K562 (cell line): Measurements from ENCODE around the gene LENEP. TPM values are rescaled to one million over a fixed set of nuclear protein-coding genes. Genes with fewer than 3 reads are reported as not detected.

Experiments
- ATAC-seq: fragments of 200-7000 bp; cut with Tn5 transposase; 3 replicates; pipeline ENCODE4 v1.9.1; 2020; ENCODE audit warnings: moderate library complexity
- BruUV-seq: library from RNA; stranded (reverse); fragments of 400-500 nt; replicated peaks from 2 replicates; lab custom pipeline; 2021; lab: Mats Ljungman, UMichigan
- CTCF ChIA-PET: fragments of 300-600 bp; formaldehyde crosslinking; extraction: SDS; loops from one replicate; lab custom pipeline; 2021; ENCODE audit warnings: low intra/inter-chr PET ratio; lab: Yijun Ruan, JAX
- POLR2A ChIA-PET: fragments of 300-600, 350-650 bp; sonication (Branson Sonifier 250); formaldehyde crosslinking; extraction: SDS; loops from one replicate; lab custom pipeline; 2021; ENCODE audit warnings: antibody characterized with exemption, inconsistent platforms; lab: Yijun Ruan, JAX
- DNase-seq, 4 experiments: peaks; one replicate each; pipeline versions ENCODE4 v3.0.0 to v3.0.0-alpha.2; 2011 to 2018; ENCODE audit warnings: low spot score in 3 of 4, mixed read lengths in 3 of 4; ENCODE audit errors: extremely low read depth in 1 of 4
- FAIRE-seq: peaks from 2 replicates; lab custom pipeline; 2011; peaks lifted over from hg19 to GRCh38; lab: Jason Lieb, UNC
- H2AFZ ChIP-seq: 2 replicates; pipeline ENCODE4 v1.6.0; 2011; ENCODE audit warnings: low read depth, low read length, control low read depth, inconsistent platforms
- H3K27ac ChIP-seq: fragments of 200-600 bp; 3 replicates; pipeline ENCODE4 v1.8.0; 2011; ENCODE audit warnings: low read depth, mild to moderate bottlenecking, control low read depth, inconsistent platforms, low read length, moderate library complexity, mixed read lengths; ENCODE audit errors: extremely low read depth
- H3K27me3 ChIP-seq, 2 experiments: fragments of 300-600 bp in 1 of 2; 2 replicates in 1 of 2; 3 replicates in 1 of 2; pipeline versions ENCODE4 v1.6.0 to v1.8.0; 2011; ENCODE audit warnings: inconsistent platforms in 2 of 2, low read length in 2 of 2, mild to moderate bottlenecking in 1 of 2, mixed read lengths in 1 of 2, moderate library complexity in 1 of 2; ENCODE audit not compliant: control insufficient read depth in 2 of 2, insufficient read depth in 2 of 2
- H3K36me3 ChIP-seq: fragments of 300-600 bp; 3 replicates; pipeline ENCODE4 v1.8.0; 2011; ENCODE audit warnings: mild to moderate bottlenecking, low read length, inconsistent platforms; ENCODE audit not compliant: control insufficient read depth, insufficient read depth
- H3K4me1 ChIP-seq, 2 experiments: fragments of 200-600 bp in 1 of 2; replicated peaks in 1 of 2; 2 replicates in 1 of 2; 3 replicates in 1 of 2; pipeline versions ENCODE4 v1.5.1 to v1.8.0; 2011; ENCODE audit warnings: inconsistent platforms in 2 of 2, low read length in 2 of 2, mild to moderate bottlenecking in 1 of 2, mixed read lengths in 1 of 2, moderate library complexity in 1 of 2; ENCODE audit not compliant: control insufficient read depth in 2 of 2, insufficient read depth in 2 of 2
- H3K4me2 ChIP-seq: 2 replicates; pipeline ENCODE4 v1.6.1; 2011; ENCODE audit warnings: low read length, control low read depth, inconsistent platforms, mixed read lengths; ENCODE audit not compliant: insufficient read depth
- H3K4me3 ChIP-seq: fragments of 200-600 bp; sonication (generic), shearing (Covaris generic); 2 replicates; pipeline ENCODE4 v1.5.1; 2016; ENCODE audit warnings: control low read depth, inconsistent platforms
- H3K79me2 ChIP-seq: fragments of 200-600 bp; 3 replicates; pipeline ENCODE4 v1.8.0; 2011; ENCODE audit warnings: low read length, inconsistent platforms; ENCODE audit not compliant: control insufficient read depth, insufficient read depth
- H3K9ac ChIP-seq, 2 experiments: 2 replicates each; pipeline versions ENCODE4 v1.6.0 to v1.6.1; 2011; ENCODE audit warnings: low read depth in 2 of 2, low read length in 2 of 2, control low read depth in 1 of 2, inconsistent platforms in 1 of 2, mild to moderate bottlenecking in 1 of 2, mixed read lengths in 1 of 2; ENCODE audit not compliant: insufficient read depth in 1 of 2
- H3K9me1 ChIP-seq: one replicate; pipeline ENCODE4 v1.6.0; 2011; ENCODE audit warnings: inconsistent platforms, mild to moderate bottlenecking, low read length, moderate library complexity; ENCODE audit not compliant: control insufficient read depth, insufficient read depth
- H3K9me3 ChIP-seq: replicated peaks from 2 replicates; pipeline ENCODE4 v1.5.1; 2011; ENCODE audit warnings: low read depth, low read length, inconsistent platforms; ENCODE audit not compliant: control insufficient read depth, insufficient read depth
- H4K20me1 ChIP-seq: replicated peaks from 2 replicates; pipeline ENCODE4 v1.6.1; 2011; ENCODE audit warnings: low read length, inconsistent platforms, mixed read lengths; ENCODE audit not compliant: control insufficient read depth, insufficient read depth
- BRCA1 ChIP-seq, 2 experiments: fragments of 450-650 bp in 1 of 2; sonication (generic) in 1 of 2; formaldehyde crosslinking in 1 of 2; IDR thresholded peaks; 2 replicates each; pipeline versions ENCODE4 v1.5.0 to v1.6.1; 2017 to 2020; ENCODE audit warnings: mild to moderate bottlenecking in 1 of 2, missing genetic modification reagents in 1 of 2
- ESRRA ChIP-seq: fragments of 450-650 bp; IDR thresholded peaks from 2 replicates; pipeline ENCODE4 v1.6.1; 2014; ENCODE audit warnings: low read depth, mild to moderate bottlenecking, moderate library complexity, borderline replicate concordance
- HEY1 ChIP-seq: fragments of 250-450 bp; sonication (Bioruptor Pico); IDR thresholded peaks from 2 replicates; pipeline ENCODE4 v1.5.0; 2020; ENCODE audit warnings: mild to moderate bottlenecking, moderate library complexity, borderline replicate concordance
- IRF2 ChIP-seq: sonication (generic); formaldehyde crosslinking; IDR thresholded peaks from 2 replicates; pipeline ENCODE4 v1.8.1; 2022; ENCODE audit warnings: mild to moderate bottlenecking, missing genetic modification reagents
- MTA2 ChIP-seq: fragments of 450-650 bp; IDR thresholded peaks from 2 replicates; pipeline ENCODE4 v1.6.1; 2016; ENCODE audit warnings: low read depth
- NFIC ChIP-seq: fragments of 450-650 bp; IDR thresholded peaks from 2 replicates; pipeline ENCODE4 v1.6.1; 2017; ENCODE audit warnings: mild to moderate bottlenecking, inconsistent platforms
- PTBP1 ChIP-seq: fragments of 200-400 bp; formaldehyde crosslinking; IDR thresholded peaks from 2 replicates; pipeline ENCODE4 v1.6.1; 2017; ENCODE audit warnings: low read depth, low read length
- RFX5 ChIP-seq: IDR thresholded peaks from 2 replicates; pipeline ENCODE4 v1.6.1; 2011; ENCODE audit warnings: low read depth, mild to moderate bottlenecking, improper control_type of control experiment, low read length
- SIN3B ChIP-seq: fragments of 450-650 bp; IDR thresholded peaks from 2 replicates; pipeline ENCODE4 v1.6.1; 2017; ENCODE audit warnings: low read depth, mild to moderate bottlenecking, moderate library complexity
- ZNF354B ChIP-seq: fragments of 250-450 bp; sonication (Bioruptor Pico); IDR thresholded peaks from 2 replicates; pipeline ENCODE4 v1.4.0; 2020
- ZNF586 ChIP-seq: fragments of 450-650 bp; formaldehyde crosslinking; conservative IDR thresholded peaks from 2 replicates; pipeline ENCODE4 v1.4.0; 2020; ENCODE audit warnings: mild to moderate bottlenecking, moderate library complexity
- WGBS: fragments of 100-300 bp; shearing (Covaris generic); methylation state at CpG from one replicate; pipeline ENCODE4 v1.1.6; 2016; ENCODE audit warnings: low coverage, mixed read lengths; ENCODE audit not compliant: insufficient coverage; ENCODE audit errors: missing lambda C conversion rate; 5-methylcytosine and 5-hydroxymethylcytosine counted together
- in situ Hi-C: fragments of 300-500 bp; cut with MboI; formaldehyde crosslinking; loops from 4 replicates; pipeline ENCODE4 v1.15.0; 2018; ENCODE audit warnings: inconsistent platforms, mixed read lengths
- intact Hi-C: fragments of 100-400 bp; cut with micrococcal nuclease; formaldehyde crosslinking; loops from 2 replicates; pipeline ENCODE4 v1.14.2; 2022
- polyA plus RNA-seq, 8 experiments: library from polyadenylated mRNA; depleted of rRNA in 4 of 8; stranded (reverse) in 5 of 8; unstranded in 3 of 8; fragments of >200 nt; fragmentation: Nextera tagmentation in 2 of 8; fragmentation: Illumina TruSeq in 1 of 8; extraction: Ambion mirVana in 2 of 8; extraction: Trizol in 1 of 8; gene quantifications; 2 replicates each; pipeline versions ENCODE4 v1.2.1 to v1.2.3, GENCODE V29; 2011 to 2014; ENCODE audit warnings: inconsistent platforms in 1 of 8, missing spikeins in 1 of 8
- total RNA-seq, 7 experiments: library from RNA; depleted of rRNA in 6 of 7; stranded (reverse); fragments of >200 nt in 6 of 7; fragmentation: Illumina TruSeq in 2 of 7; extraction: Trizol in 2 of 7; gene quantifications; 2 replicates each; pipeline versions ENCODE4 v1.2.1 to v1.2.3, GENCODE V29; 2011 to 2021; ENCODE audit warnings: low replicate concordance in 1 of 7
- TF ChIP-seq, protein P1 (sequence below): fragments of 200-600 bp; sonication (generic); IDR thresholded peaks from one replicate; pipeline ENCODE4 v1.6.1; 2012; ENCODE audit warnings: mild to moderate bottlenecking, low read depth, low read length, inconsistent platforms
- TF ChIP-seq, protein P2 (sequence below): fragments of 250-450 bp; sonication (Bioruptor Pico); IDR thresholded peaks from 2 replicates; pipeline ENCODE4 v1.8.0; 2022; ENCODE audit warnings: moderate library complexity, mild to moderate bottlenecking, inconsistent platforms

The LENEP gene
- total and polyA plus RNA-seq, 9 of the 15 experiments (the other 6 are each of a cell fraction or from before 2014, with no cell fraction given) = 0.23 to 0.87 (median 0.67) TPM; not detected in 5

GRCh38 chr1:154952664-154953063, 40.7 kb upstream of the LENEP start:
- Histone ChIP-seq H3K9me3 (no peaks in the 10 kb centered on the region), H3K27ac (no peak overlapping the region), H2AFZ (no peak overlapping the region), H3K4me2 (no peak overlapping the region), H4K20me1 (no peaks in the 10 kb centered on the region), H3K9ac (peak overlapping the region in 1 of 2 experiments; percentile 43; a peak in 1 of 4 replicates), H3K4me1 (peaks cover 31 to 41% of the 10 kb centered on the region in 2 experiments), H3K4me3 (no peak overlapping the region), H3K9me1 (no peaks in the 10 kb centered on the region), H3K79me2 (no peaks in the 10 kb centered on the region), H3K36me3 (peaks cover under 1% of the 10 kb centered on the region; the same call in 2 of the 3 replicates), H3K27me3 (no peaks in the 10 kb centered on the region)
- intact Hi-C loops = no loop called here
- ATAC-seq (no peak), FAIRE-seq (no peak), DNase-seq (no peak)
- ChIA-PET CTCF (no interaction called here), POLR2A (interaction anchor here (0.6 to 1.8 kb wide), 5 partner anchors 9 to 283 kb away, joined by 3 to 7 read pairs (median 3); partner anchors contain the start of genes PYGO2 and SHC1)
- in situ Hi-C loops = no loop called here
- WGBS = 45% methylated on average over 6 of the region's 6 CpGs
- no TSS peak for BruUV-seq
- TF ChIP-seq RFX5 (no peak), ZNF354B (CRISPR knock-in tag) (no peak), NFIC (no peak), ESRRA (peak; percentile 60; the same call in 1 of the 2 replicates), SIN3B (no peak), ZNF586 (no peak), MTA2 (no peak), HEY1 (CRISPR knock-in tag) (no peak), IRF2 (CRISPR knock-in tag) (no peak), PTBP1 (no peak), BRCA1 (IDR thresholded peaks at IDR 0.05) (no peak), BRCA1 (CRISPR knock-in tag; IDR thresholded peaks at IDR 0.05) (no peak)
- TF ChIP-seq, protein P1, sequence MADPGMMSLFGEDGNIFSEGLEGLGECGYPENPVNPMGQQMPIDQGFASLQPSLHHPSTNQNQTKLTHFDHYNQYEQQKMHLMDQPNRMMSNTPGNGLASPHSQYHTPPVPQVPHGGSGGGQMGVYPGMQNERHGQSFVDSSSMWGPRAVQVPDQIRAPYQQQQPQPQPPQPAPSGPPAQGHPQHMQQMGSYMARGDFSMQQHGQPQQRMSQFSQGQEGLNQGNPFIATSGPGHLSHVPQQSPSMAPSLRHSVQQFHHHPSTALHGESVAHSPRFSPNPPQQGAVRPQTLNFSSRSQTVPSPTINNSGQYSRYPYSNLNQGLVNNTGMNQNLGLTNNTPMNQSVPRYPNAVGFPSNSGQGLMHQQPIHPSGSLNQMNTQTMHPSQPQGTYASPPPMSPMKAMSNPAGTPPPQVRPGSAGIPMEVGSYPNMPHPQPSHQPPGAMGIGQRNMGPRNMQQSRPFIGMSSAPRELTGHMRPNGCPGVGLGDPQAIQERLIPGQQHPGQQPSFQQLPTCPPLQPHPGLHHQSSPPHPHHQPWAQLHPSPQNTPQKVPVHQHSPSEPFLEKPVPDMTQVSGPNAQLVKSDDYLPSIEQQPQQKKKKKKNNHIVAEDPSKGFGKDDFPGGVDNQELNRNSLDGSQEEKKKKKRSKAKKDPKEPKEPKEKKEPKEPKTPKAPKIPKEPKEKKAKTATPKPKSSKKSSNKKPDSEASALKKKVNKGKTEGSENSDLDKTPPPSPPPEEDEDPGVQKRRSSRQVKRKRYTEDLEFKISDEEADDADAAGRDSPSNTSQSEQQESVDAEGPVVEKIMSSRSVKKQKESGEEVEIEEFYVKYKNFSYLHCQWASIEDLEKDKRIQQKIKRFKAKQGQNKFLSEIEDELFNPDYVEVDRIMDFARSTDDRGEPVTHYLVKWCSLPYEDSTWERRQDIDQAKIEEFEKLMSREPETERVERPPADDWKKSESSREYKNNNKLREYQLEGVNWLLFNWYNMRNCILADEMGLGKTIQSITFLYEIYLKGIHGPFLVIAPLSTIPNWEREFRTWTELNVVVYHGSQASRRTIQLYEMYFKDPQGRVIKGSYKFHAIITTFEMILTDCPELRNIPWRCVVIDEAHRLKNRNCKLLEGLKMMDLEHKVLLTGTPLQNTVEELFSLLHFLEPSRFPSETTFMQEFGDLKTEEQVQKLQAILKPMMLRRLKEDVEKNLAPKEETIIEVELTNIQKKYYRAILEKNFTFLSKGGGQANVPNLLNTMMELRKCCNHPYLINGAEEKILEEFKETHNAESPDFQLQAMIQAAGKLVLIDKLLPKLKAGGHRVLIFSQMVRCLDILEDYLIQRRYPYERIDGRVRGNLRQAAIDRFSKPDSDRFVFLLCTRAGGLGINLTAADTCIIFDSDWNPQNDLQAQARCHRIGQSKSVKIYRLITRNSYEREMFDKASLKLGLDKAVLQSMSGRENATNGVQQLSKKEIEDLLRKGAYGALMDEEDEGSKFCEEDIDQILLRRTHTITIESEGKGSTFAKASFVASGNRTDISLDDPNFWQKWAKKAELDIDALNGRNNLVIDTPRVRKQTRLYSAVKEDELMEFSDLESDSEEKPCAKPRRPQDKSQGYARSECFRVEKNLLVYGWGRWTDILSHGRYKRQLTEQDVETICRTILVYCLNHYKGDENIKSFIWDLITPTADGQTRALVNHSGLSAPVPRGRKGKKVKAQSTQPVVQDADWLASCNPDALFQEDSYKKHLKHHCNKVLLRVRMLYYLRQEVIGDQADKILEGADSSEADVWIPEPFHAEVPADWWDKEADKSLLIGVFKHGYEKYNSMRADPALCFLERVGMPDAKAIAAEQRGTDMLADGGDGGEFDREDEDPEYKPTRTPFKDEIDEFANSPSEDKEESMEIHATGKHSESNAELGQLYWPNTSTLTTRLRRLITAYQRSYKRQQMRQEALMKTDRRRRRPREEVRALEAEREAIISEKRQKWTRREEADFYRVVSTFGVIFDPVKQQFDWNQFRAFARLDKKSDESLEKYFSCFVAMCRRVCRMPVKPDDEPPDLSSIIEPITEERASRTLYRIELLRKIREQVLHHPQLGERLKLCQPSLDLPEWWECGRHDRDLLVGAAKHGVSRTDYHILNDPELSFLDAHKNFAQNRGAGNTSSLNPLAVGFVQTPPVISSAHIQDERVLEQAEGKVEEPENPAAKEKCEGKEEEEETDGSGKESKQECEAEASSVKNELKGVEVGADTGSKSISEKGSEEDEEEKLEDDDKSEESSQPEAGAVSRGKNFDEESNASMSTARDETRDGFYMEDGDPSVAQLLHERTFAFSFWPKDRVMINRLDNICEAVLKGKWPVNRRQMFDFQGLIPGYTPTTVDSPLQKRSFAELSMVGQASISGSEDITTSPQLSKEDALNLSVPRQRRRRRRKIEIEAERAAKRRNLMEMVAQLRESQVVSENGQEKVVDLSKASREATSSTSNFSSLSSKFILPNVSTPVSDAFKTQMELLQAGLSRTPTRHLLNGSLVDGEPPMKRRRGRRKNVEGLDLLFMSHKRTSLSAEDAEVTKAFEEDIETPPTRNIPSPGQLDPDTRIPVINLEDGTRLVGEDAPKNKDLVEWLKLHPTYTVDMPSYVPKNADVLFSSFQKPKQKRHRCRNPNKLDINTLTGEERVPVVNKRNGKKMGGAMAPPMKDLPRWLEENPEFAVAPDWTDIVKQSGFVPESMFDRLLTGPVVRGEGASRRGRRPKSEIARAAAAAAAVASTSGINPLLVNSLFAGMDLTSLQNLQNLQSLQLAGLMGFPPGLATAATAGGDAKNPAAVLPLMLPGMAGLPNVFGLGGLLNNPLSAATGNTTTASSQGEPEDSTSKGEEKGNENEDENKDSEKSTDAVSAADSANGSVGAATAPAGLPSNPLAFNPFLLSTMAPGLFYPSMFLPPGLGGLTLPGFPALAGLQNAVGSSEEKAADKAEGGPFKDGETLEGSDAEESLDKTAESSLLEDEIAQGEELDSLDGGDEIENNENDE = no peak
- TF ChIP-seq, protein P2, sequence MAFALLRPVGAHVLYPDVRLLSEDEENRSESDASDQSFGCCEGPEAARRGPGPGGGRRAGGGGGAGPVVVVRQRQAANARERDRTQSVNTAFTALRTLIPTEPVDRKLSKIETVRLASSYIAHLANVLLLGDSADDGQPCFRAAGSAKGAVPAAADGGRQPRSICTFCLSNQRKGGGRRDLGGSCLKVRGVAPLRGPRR (CRISPR knock-in tag) = no peak
